DOHH2 (cell line): Measurements from ENCODE around the gene C5orf58.

Source experiments
- EZH2phosphoT487 ChIP-seq: fragments of 200-600 bp; sonication (generic); IDR thresholded peaks from 2 replicates; pipeline ENCODE4 v1.6.1; 2017; ENCODE audit warnings: borderline replicate concordance, mild to moderate bottlenecking, antibody characterized with exemption, low read length, moderate library complexity, mixed read lengths
- TF ChIP-seq, protein P1 (sequence below): fragments of 200-600 bp; sonication (generic); IDR thresholded peaks from one replicate; pipeline ENCODE4 v1.5.1; 2014; ENCODE audit warnings: antibody characterized with exemption, mild to moderate bottlenecking, low read depth, low read length; ENCODE audit not compliant: poor library complexity, severe bottlenecking

DNA sequence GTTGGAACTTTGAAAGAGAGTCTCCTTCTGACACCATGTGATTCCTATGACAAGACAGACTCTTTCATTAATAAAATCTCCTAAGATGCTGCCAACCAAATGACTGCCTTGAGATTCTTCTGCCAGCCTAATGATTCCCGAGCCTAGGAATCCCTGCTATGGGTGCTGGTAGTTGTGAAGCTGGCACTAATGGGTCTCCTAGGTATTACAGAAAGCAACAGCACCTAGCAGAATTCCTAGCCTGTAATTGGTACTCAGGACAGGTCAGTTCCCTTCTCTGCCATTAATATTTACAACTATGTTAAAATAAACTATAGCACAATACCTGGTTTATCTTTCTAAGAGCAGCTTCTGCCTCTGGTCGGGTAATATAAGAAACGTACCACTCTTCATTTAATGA, 19.3 kb downstream of the C5orf58 start:
- TF ChIP-seq, protein P1, sequence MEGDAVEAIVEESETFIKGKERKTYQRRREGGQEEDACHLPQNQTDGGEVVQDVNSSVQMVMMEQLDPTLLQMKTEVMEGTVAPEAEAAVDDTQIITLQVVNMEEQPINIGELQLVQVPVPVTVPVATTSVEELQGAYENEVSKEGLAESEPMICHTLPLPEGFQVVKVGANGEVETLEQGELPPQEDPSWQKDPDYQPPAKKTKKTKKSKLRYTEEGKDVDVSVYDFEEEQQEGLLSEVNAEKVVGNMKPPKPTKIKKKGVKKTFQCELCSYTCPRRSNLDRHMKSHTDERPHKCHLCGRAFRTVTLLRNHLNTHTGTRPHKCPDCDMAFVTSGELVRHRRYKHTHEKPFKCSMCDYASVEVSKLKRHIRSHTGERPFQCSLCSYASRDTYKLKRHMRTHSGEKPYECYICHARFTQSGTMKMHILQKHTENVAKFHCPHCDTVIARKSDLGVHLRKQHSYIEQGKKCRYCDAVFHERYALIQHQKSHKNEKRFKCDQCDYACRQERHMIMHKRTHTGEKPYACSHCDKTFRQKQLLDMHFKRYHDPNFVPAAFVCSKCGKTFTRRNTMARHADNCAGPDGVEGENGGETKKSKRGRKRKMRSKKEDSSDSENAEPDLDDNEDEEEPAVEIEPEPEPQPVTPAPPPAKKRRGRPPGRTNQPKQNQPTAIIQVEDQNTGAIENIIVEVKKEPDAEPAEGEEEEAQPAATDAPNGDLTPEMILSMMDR, result no peak
- no peak for TF ChIP-seq EZH2phosphoT487
